ENCODE data around the gene ARL6IP4.

- TF ChIP-seq POLR2AphosphoS5 (IDR thresholded peaks at IDR 0.05; ENCODE audit: low read length) (no peak), ELK1 (IDR thresholded peaks at IDR 0.05; ENCODE audit: low read depth, low read length) (no peak), CUX1 (IDR thresholded peaks at IDR 0.05; ENCODE audit: insufficient replicate concordance, low read depth, low read length) (no peak), RFX5 (IDR thresholded peaks at IDR 0.05; ENCODE audit: low read depth, low read length) (no peak), SPI1 (IDR thresholded peaks at IDR 0.05; ENCODE audit: borderline replicate concordance, insufficient read depth, low read depth, low read length) (no peak), JUND (IDR thresholded peaks at IDR 0.05; ENCODE audit: low read depth, low read length) (no peak), CTCF (IDR thresholded peaks at IDR 0.05 in 2 of 3, conservative IDR thresholded peaks at IDR 0.05 in 1 of 3; ENCODE audit: control insufficient read depth in 2 of 3, extremely low read depth in 1 of 3, insufficient read depth in 1 of 3, low read depth in 3 of 3, low read length in 3 of 3) (no peak)
These were observed 1.4 kb downstream of the ARL6IP4 start for GRCh38 chr12:122981587-122982476.

Data from GM12878 (cell line).